Measurements from ENCODE around the gene STIP1. TPM values are rescaled to one million over a fixed set of nuclear protein-coding genes. Genes with fewer than 3 reads are reported as not detected.
A peak's percentile ranks its signal among the peaks of the same experiment; 100 is the strongest.

STIP1 gene
- polyA plus RNA-seq, 1 experiment, result 139 TPM

DNA sequence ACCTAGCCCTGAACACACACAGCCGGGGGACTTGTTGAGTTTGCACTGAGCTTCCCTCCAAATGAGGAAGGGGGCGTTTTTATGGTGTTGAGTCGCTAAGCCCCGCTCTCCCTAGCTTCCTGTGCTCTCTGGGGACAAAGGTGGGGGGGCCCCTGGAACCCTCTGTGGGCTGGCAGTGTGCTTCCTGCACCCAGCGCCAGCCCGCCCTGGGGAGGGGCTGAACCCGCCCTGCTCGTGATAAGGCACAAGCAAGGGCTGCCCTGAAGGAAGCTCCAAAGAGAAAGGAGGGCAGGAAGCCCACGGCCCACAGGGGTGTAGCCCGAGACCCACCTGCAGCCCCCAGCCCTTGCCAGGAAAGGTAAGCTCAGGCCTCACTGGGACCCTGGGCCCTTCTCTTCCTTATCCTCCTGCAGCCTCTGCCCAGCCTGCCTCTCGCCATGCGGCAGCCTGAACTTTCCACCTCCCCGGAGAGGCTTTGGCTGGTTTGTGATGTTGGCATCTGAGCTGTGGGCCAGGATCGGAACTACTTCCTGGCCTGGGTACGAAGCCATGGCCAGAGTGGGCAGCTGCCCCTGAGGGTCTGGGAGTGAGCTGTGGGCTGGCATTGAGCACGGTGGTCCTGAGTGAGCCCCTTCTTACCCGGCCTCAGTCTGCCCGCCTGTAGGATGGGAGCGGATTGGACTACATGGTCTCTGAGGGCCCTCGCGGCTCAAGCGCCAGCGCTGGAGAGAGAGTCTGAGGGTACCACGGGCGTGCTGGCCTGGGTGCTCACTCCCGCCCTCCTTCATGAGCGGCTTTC, 20.7 kb downstream of the STIP1 start, which contains the start of gene FERMT3:
Gene FERMT3, plus strand, starts transcription at position 265 of the 799 bp plus-strand sequence. CDS start 644 bp downstream, outside the sequence.
- CTCF ChIA-PET, result interaction anchor here (0.9 to 16.6 kb wide), 9 partner anchors 9 to 205 kb away, joined by 3 to 229 read pairs (median 12); partner anchors contain the start of genes CATSPERZ, ESRRA, PLCB3 and PPP1R14B

DNA sequence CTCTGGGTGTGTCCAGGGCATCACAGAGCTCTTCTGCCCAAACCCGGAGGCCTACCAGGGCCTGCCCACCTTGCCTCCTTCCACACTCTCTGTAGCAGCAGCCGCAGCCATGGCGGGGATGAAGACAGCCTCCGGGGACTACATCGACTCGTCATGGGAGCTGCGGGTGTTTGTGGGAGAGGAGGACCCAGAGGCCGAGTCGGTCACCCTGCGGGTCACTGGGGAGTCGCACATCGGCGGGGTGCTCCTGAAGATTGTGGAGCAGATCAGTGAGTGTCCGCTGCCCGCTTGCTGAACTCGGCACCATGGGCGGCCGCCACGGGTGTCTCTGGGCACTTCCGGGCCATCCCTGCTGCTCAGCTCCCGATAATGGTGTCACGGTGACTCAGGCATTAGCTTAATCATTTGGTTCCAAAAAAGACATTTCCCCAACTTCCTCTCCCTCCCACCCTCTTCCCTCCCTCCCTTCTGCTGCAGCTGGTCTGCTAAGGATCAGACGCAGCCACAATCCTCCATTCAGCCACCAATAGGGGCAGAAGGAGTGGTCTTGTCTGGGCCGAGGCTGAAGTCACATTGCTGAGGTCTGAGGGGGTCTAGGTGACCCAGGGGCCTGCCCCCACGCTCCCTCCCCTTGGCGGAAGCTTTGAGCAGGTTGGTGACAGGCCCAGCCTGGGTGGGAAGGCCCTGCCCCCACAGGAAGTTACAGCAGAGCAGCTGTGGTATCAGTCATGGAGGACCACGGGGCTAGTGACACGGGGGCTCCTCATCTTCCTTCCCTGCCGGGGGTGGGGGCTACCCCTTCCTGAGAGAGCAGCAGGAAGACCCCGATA, 21.5 kb downstream of the STIP1 start:
- DNase-seq (ENCODE audit: low read depth), result peak; percentile 28
- Histone ChIP-seq H3K27me3 (ENCODE audit: control insufficient read depth, insufficient read depth, low read length) (no peaks in the 10 kb centered on the region), H3K4me3 (ENCODE audit: low read depth, low read length) (no peak overlapping the region), H3K36me3 (ENCODE audit: control insufficient read depth, insufficient read depth, low read length) (peaks cover 21% of the 10 kb centered on the region)
- ChIA-PET CTCF (interaction anchor here (0.6 to 16.6 kb wide), 10 partner anchors 9 to 205 kb away, joined by 3 to 229 read pairs (median 8); partner anchors contain the start of genes CATSPERZ, ESRRA, FKBP2 and PLCB3), POLR2A (interaction anchor here (0.5 kb wide), 1 partner anchor 163 kb away, joined by 3 read pairs; no protein-coding TSS in a partner anchor)
- TF ChIP-seq, protein P1, sequence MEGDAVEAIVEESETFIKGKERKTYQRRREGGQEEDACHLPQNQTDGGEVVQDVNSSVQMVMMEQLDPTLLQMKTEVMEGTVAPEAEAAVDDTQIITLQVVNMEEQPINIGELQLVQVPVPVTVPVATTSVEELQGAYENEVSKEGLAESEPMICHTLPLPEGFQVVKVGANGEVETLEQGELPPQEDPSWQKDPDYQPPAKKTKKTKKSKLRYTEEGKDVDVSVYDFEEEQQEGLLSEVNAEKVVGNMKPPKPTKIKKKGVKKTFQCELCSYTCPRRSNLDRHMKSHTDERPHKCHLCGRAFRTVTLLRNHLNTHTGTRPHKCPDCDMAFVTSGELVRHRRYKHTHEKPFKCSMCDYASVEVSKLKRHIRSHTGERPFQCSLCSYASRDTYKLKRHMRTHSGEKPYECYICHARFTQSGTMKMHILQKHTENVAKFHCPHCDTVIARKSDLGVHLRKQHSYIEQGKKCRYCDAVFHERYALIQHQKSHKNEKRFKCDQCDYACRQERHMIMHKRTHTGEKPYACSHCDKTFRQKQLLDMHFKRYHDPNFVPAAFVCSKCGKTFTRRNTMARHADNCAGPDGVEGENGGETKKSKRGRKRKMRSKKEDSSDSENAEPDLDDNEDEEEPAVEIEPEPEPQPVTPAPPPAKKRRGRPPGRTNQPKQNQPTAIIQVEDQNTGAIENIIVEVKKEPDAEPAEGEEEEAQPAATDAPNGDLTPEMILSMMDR (IDR thresholded peaks at IDR 0.05; ENCODE audit: insufficient read depth, low read depth, low read length), result no peak

More for the DNA sequence above, 20.7 kb downstream of the STIP1 start, which contains the start of gene FERMT3:
- POLR2A ChIA-PET, result no interaction called here
- Histone ChIP-seq H3K36me3 (ENCODE audit: control insufficient read depth, insufficient read depth, low read length) (peaks cover 23% of the 10 kb centered on the region), H3K4me3 (ENCODE audit: low read depth, low read length) (no peak within 1 kb of the TSS), H3K27me3 (ENCODE audit: control insufficient read depth, insufficient read depth, low read length) (no peaks in the 10 kb centered on the region)
- TF ChIP-seq, protein P1 (IDR thresholded peaks at IDR 0.05; ENCODE audit: insufficient read depth, low read depth, low read length), result no peak
- no peak for DNase-seq (ENCODE audit: low read depth)

DNA sequence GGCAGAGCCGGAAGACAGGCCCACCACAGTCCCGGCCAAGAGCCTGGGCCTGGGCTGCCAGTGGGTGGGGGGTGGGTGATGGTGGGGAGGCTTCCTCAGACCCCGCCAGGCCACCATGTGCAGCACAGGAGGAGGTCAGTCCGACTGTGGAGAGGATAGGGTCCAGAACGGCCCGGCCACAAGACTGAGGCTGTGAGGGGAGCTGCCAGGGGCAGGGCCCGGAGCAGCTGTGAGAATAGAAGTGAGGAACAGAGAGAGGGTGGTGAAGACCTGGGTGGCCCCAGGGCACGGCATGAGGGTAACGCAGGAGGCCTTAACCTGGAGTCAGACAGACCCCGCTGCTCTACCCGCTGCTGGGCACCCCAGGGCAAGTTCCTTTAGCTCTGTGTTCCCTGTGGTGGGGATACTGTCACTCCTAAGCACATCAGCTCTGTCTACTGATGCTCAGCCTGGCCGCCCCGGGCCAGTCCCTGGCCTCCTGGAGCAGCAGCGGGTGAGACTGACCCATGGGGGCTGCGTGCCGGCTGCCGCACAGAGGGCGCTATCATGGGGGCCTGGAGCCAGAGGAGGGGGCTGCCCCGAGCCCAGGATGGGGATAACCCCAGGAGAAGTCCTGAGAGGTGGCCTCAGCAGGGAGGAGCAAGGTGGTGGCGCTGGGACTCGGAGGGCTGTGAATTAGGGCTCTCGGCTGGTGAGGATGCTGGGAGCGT, 22.3 kb downstream of the STIP1 start:
- POLR2A ChIA-PET, result interaction anchor here (0.5 kb wide), 1 partner anchor 164 kb away, joined by 3 read pairs; no protein-coding TSS in a partner anchor
- CTCF ChIA-PET, result interaction anchor here (0.6 to 16.6 kb wide), 10 partner anchors 8 to 206 kb away, joined by 3 to 229 read pairs (median 4); partner anchors contain the start of genes CATSPERZ, ESRRA, FKBP2 and PLCB3
- TF ChIP-seq, protein P1 (IDR thresholded peaks at IDR 0.05; ENCODE audit: insufficient read depth, low read depth, low read length), result no peak
- H3K4me3 ChIP-seq (ENCODE audit: low read depth, low read length), result no peak overlapping the region
- H3K36me3 ChIP-seq (ENCODE audit: control insufficient read depth, insufficient read depth, low read length), result peaks cover 19% of the 10 kb centered on the region
- H3K27me3 ChIP-seq (ENCODE audit: control insufficient read depth, insufficient read depth, low read length), result no peaks in the 10 kb centered on the region
- no peak for DNase-seq (ENCODE audit: low read depth)

DNA sequence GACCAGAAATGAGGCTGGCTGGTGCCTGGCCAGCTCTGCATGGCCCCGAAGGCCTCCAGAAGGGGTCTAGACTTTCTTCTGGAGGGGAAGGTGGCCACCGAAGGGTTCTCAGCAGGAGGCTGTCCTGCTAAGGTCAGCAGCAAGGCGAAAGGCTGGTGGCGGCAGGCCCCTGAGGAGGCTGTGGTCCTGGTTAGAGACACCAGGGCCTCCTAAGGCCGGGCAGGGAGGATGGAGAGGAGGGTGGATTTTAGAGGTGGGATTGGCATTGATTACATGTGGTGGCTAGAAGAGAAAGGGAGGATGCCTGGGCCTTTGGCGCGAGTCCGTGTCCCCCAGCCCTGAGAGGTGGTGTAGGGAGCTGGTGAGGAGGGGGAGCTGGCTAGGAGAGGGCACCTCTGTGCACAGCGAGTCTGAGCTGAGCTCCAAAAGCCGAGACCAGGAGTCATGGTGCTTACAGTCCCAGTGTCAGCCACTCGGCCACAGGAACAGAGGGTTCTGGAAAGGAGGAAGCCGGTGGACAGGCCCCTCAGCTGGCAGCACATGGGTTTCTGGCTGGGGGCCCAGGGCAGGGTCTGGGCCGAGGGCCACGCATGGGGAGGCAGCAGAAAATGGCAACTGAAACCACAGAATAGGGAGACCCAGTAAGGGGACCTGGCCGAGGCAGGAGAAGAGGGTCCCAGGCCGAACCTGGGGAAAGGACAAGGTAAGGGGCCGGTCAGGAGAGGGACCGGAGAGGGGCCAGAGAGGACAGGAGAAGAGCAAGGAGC, 23.0 kb downstream of the STIP1 start:
- CTCF ChIA-PET, result interaction anchor here (0.7 to 16.6 kb wide), 6 partner anchors 17 to 94 kb away, joined by 3 to 229 read pairs (median 4); partner anchors contain the start of genes CATSPERZ, ESRRA, FKBP2 and NUDT22
- no peaks in the 10 kb centered on the region for H3K27me3 ChIP-seq (ENCODE audit: control insufficient read depth, insufficient read depth, low read length)
- peaks cover 14% of the 10 kb centered on the region for H3K36me3 ChIP-seq (ENCODE audit: control insufficient read depth, insufficient read depth, low read length)
- no peak for DNase-seq (ENCODE audit: low read depth)
- POLR2A ChIA-PET, result no interaction called here
- H3K4me3 ChIP-seq (ENCODE audit: low read depth, low read length), result no peak overlapping the region
- TF ChIP-seq, protein P1 (IDR thresholded peaks at IDR 0.05; ENCODE audit: insufficient read depth, low read depth, low read length), result no peak
